ENCODE results near the gene RNGTT.
"Not testable (repeated sequence)": the region's sequence is repeated elsewhere in the genome, so short reads cannot be mapped to it uniquely, and the experiment has no call there.

The RNGTT gene

DNA sequence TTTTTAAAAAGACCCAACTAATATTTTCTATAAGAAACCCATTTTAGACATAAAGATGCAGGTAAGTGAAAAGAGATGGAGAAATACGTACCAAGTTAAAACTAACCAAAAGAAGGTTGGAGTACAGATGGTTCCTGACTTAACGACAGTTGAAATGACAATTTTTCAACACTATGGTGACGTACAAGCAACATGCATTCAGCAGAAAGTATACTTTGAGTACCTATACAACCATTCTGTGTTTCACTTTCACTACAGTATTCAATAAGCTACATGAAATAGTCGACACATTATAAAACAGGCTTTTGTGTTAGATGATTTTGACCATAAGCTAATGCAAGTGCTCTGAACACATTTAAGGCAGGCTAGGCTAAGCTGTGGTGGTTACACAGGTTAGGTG lies 228.9 kb downstream of the RNGTT start:
- ChIA-PET POLR2A (ENCODE audit: low non-redundant PET) (no interaction called here), CTCF (interaction anchor here (0.7 kb wide), 1 partner anchor 327 kb away, joined by 3 read pairs; no protein-coding TSS in a partner anchor)
- TF ChIP-seq, protein P1, sequence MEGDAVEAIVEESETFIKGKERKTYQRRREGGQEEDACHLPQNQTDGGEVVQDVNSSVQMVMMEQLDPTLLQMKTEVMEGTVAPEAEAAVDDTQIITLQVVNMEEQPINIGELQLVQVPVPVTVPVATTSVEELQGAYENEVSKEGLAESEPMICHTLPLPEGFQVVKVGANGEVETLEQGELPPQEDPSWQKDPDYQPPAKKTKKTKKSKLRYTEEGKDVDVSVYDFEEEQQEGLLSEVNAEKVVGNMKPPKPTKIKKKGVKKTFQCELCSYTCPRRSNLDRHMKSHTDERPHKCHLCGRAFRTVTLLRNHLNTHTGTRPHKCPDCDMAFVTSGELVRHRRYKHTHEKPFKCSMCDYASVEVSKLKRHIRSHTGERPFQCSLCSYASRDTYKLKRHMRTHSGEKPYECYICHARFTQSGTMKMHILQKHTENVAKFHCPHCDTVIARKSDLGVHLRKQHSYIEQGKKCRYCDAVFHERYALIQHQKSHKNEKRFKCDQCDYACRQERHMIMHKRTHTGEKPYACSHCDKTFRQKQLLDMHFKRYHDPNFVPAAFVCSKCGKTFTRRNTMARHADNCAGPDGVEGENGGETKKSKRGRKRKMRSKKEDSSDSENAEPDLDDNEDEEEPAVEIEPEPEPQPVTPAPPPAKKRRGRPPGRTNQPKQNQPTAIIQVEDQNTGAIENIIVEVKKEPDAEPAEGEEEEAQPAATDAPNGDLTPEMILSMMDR (conservative IDR thresholded peaks at IDR 0.05; ENCODE audit: low read depth) = no peak
- H3K27ac ChIP-seq = no peak overlapping the region
- no peak for DNase-seq (ENCODE audit: low spot score)

DNA sequence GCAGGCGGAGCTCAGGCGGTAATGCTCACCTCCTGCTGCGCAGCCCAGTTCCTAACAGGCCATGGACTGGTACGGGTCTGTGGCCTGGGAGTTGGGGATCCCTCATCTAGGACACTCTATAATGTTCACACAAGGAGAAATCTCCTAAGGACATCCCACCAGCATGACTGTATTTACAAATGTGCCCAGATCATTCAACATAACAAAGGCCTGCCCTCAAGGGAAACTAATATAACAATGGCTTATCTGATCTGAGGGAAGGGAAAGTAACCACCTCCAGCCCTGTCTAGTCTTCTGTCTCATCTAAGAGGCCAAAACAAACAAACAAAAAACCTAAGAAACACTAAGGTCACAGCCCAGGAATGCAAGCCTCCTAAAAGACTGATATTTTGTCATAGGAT lies 232.8 kb downstream of the RNGTT start:
- ChIA-PET CTCF (no interaction called here), POLR2A (ENCODE audit: low non-redundant PET) (no interaction called here)
- no peak overlapping the region for H3K27ac ChIP-seq
- TF ChIP-seq, protein P1 (conservative IDR thresholded peaks at IDR 0.05; ENCODE audit: low read depth) = no peak
- DNase-seq (ENCODE audit: low spot score) = peak; percentile 2

DNA sequence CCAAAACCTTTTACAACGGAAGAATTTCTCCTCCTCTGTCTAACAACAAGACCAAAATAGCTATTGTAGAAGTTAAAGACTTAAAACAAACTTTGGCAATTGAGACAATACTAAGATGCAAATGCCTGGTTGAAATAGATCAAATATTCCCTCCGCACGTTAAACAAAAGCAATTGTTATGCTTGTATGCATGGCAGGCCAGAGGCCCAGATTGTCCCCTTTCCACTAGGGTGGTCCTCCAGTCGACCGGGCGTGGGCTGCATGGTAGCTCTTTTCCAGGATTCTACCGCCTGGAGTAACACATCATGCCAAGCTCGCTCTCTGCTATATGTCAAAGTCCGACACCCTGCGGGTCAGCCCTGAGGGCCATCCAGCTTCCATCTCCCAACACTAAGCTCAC lies 234.7 kb downstream of the RNGTT start:
- no peak overlapping the region for H3K27ac ChIP-seq
- TF ChIP-seq, protein P1 (conservative IDR thresholded peaks at IDR 0.05; ENCODE audit: low read depth) = no peak
- ChIA-PET CTCF (no interaction called here), POLR2A (ENCODE audit: low non-redundant PET) (no interaction called here)
- DNase-seq (ENCODE audit: low spot score) = no peak

DNA sequence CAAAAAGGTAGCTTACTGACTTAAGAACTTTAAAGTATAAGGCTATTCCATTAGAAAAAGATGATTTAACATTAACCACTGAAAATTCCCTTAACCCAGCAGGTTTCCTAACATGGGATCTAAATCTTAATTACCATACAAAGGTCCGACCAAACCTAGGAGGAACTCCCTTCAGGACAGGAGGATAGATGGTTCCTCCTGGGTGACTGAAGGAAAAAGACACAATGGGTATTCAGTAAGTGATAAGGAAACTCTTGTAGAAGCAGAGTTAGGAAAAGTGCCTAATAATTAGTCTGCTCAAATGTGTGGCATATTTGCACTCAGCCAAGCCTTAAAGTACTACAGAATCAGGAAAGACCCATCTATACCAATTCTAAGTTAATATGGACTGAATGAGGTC lies 237.0 kb downstream of the RNGTT start:
- CTCF ChIA-PET; H3K27ac ChIP-seq; POLR2A ChIA-PET (ENCODE audit: low non-redundant PET); DNase-seq (ENCODE audit: low spot score): not testable (repeated sequence)

DNA sequence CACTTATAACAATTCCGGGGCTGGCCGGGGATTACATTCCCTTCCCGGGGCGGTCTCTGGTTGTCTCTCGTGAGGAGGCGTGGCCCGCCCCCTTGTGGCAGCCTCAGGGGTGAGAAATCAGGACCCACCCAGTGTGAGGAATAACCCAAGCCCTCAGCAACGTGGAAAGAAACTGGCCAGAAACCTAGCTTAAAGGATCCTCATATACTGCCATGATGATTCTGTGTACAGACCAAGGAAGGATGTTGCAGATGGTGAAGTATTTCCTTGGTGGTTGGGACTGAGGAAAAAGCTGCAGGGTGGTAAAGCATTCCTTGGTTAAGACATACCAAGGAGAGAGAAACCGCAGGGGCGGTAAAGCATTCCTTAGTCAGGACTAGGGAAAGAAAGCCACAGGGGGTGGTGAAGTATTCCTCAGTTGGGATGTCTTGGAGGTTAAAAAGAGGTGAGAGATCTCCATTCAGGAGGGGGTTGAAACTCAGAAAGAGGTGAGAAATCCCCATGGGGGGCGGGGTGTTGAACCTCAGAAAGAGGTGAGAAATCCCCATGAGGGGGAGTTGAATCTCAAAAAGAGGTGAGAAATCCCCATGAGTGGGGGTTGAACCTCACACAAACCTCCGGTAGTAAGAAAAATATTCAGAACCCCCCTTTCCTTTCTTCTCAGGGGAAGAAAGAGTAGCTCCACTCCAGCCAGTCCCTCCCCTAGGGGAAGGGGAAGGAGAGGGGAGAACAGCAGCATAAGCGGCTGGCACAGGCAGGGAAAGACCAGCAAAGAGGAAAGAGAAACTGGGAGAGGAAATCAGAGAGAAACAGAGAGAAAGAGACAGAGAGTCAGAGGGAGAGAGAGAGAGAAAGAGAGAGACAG lies 238.1 kb downstream of the RNGTT start:
- ChIA-PET CTCF (no interaction called here), POLR2A (ENCODE audit: low non-redundant PET) (no interaction called here)
- DNase-seq (ENCODE audit: low spot score) = no peak

DNA sequence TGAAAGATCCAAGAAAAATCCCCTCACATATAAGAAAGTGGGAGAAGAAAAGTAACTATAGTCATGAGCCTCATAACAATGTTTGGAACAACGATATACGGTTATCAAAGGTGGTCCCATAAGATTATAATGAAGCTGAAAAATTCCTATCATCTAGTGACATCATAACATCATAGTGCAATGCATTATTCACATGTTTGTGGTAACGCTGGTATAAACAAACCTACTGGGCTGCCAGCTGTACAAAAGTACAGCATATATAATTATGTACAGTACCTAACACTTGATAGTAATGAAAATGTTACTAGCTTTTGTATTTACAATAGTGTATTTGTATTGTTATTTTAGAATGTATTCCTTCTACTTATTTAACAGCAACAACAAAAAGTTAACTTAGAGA lies 240.7 kb downstream of the RNGTT start:
- H3K27ac ChIP-seq = no peak overlapping the region
- ChIA-PET POLR2A (ENCODE audit: low non-redundant PET) (no interaction called here), CTCF (no interaction called here)
- no peak for DNase-seq (ENCODE audit: low spot score)
- TF ChIP-seq, protein P1 (conservative IDR thresholded peaks at IDR 0.05; ENCODE audit: low read depth) = no peak

More for the DNA sequence above, 238.1 kb downstream of the RNGTT start:
- TF ChIP-seq, protein P1 (conservative IDR thresholded peaks at IDR 0.05; ENCODE audit: low read depth) = no peak
- no peak overlapping the region for H3K27ac ChIP-seq

DNA sequence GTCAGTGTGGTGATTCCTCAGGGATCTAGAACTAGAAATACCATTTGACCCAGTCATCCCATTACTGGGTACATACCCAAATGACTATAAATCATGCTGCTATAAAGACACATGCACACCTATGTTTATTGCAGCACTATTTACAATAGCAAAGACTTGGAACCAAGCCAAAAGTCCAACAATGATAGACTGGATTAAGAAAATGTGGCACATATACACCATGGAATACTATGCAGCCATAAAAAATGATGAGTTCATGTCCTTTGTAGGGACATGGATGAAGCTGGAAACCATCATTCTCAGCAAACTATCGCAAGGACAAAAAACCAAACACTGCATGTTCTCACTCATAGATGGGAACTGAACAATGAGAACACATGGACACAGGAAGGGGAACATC lies 247.0 kb downstream of the RNGTT start:
- POLR2A ChIA-PET (ENCODE audit: low non-redundant PET); H3K27ac ChIP-seq; CTCF ChIA-PET; DNase-seq (ENCODE audit: low spot score): not testable (repeated sequence)
